HG02981 (cell line): Measurements from ENCODE around the gene SLCO2A1.

Experiments used
- ATAC-seq: cut with Tn5 transposase; IDR thresholded peaks from one replicate; pipeline ENCODE4 v1.9.1; 2021; ENCODE audit warnings: mild to moderate bottlenecking, moderate library complexity; ENCODE audit not compliant: unreplicated experiment

The SLCO2A1 gene

GRCh38 chr3:133983576-133984560, 45.9 kb downstream of the SLCO2A1 start:
- ATAC-seq = no peak

GRCh38 chr3:133983126-133983525, 46.6 kb downstream of the SLCO2A1 start:
- ATAC-seq = no peak

GRCh38 chr3:133980550-133980949, 49.2 kb downstream of the SLCO2A1 start:
- ATAC-seq = no peak

GRCh38 chr3:133980035-133980434, 49.7 kb downstream of the SLCO2A1 start:
- no peak for ATAC-seq

- no peak for ATAC-seq
Measured at GRCh38 chr3:133979553-133979952, 50.2 kb downstream of the SLCO2A1 start.

- ATAC-seq = no peak
Measured at GRCh38 chr3:133977568-133977967, 52.2 kb downstream of the SLCO2A1 start.

- no peak for ATAC-seq
Measured at GRCh38 chr3:133973249-133973980, 56.3 kb downstream of the SLCO2A1 start.

GRCh38 chr3:133972156-133972555, 57.6 kb downstream of the SLCO2A1 start:
- ATAC-seq = no peak

GRCh38 chr3:133970916-133971315, 58.8 kb downstream of the SLCO2A1 start:
- no peak for ATAC-seq

- no peak for ATAC-seq
Measured at GRCh38 chr3:133970339-133970738, 59.4 kb downstream of the SLCO2A1 start.

GRCh38 chr3:133967992-133968892, 61.5 kb downstream of the SLCO2A1 start:
- no peak for ATAC-seq

- ATAC-seq = no peak
Measured at GRCh38 chr3:133966954-133967353, 62.8 kb downstream of the SLCO2A1 start.

- ATAC-seq = no peak
Measured at GRCh38 chr3:133965906-133966305, 63.8 kb downstream of the SLCO2A1 start.

GRCh38 chr3:133965013-133965570, 64.6 kb downstream of the SLCO2A1 start:
- ATAC-seq = no peak

GRCh38 chr3:133964547-133964946, 65.2 kb downstream of the SLCO2A1 start:
- ATAC-seq = no peak

GRCh38 chr3:133963657-133964396, 65.9 kb downstream of the SLCO2A1 start:
- no peak for ATAC-seq

- ATAC-seq = no peak
Measured at GRCh38 chr3:133962849-133963248, 66.9 kb downstream of the SLCO2A1 start.

- ATAC-seq = no peak
Measured at GRCh38 chr3:133958071-133958805, 71.5 kb downstream of the SLCO2A1 start.

- no peak for ATAC-seq
Measured at GRCh38 chr3:133956982-133957381, 72.7 kb downstream of the SLCO2A1 start.
